Measurements from ENCODE around the gene HMG20A.

GRCh38 chr15:77410701-77411618, 9.7 kb upstream of the HMG20A start:
- TF ChIP-seq THAP7 (CRISPR knock-in tag; IDR thresholded peaks at IDR 0.05) (no peak), ZNF318 (IDR thresholded peaks at IDR 0.05; ENCODE audit: borderline replicate concordance in 1 of 2, low read depth in 1 of 2) (no peak), BRF2 (IDR thresholded peaks at IDR 0.05; ENCODE audit: borderline replicate concordance, insufficient read depth, insufficient read length) (no peak), GTF2F1 (IDR thresholded peaks at IDR 0.05; ENCODE audit: low read depth, low read length) (no peak), NCOR1 (IDR thresholded peaks at IDR 0.05) (no peak), HLTF (IDR thresholded peaks at IDR 0.05) (no peak), DPF2 (IDR thresholded peaks at IDR 0.05) (no peak), KHSRP (IDR thresholded peaks at IDR 0.05) (no peak)
